GM12872 (cell line): ENCODE results near the gene SNCAIP.

Source experiments
- TF ChIP-seq, protein P1 (sequence below): IDR thresholded peaks from 3 replicates; pipeline ENCODE4 v1.5.1; 2011; ENCODE audit warnings: low read depth, mild to moderate bottlenecking, low read length, moderate library complexity; ENCODE audit not compliant: insufficient read depth

The SNCAIP gene

GRCh38 chr5:122330881-122331280 lies 18.8 kb downstream of the SNCAIP start:
- TF ChIP-seq, protein P1, sequence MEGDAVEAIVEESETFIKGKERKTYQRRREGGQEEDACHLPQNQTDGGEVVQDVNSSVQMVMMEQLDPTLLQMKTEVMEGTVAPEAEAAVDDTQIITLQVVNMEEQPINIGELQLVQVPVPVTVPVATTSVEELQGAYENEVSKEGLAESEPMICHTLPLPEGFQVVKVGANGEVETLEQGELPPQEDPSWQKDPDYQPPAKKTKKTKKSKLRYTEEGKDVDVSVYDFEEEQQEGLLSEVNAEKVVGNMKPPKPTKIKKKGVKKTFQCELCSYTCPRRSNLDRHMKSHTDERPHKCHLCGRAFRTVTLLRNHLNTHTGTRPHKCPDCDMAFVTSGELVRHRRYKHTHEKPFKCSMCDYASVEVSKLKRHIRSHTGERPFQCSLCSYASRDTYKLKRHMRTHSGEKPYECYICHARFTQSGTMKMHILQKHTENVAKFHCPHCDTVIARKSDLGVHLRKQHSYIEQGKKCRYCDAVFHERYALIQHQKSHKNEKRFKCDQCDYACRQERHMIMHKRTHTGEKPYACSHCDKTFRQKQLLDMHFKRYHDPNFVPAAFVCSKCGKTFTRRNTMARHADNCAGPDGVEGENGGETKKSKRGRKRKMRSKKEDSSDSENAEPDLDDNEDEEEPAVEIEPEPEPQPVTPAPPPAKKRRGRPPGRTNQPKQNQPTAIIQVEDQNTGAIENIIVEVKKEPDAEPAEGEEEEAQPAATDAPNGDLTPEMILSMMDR: no peak

- TF ChIP-seq, protein P1: no peak
Observed at GRCh38 chr5:122332599-122333555, 20.8 kb downstream of the SNCAIP start.

- TF ChIP-seq, protein P1: no peak
Observed at GRCh38 chr5:122333564-122333963, 21.5 kb downstream of the SNCAIP start.

- TF ChIP-seq, protein P1: no peak
Observed at GRCh38 chr5:122339591-122339990, 27.6 kb downstream of the SNCAIP start.

GRCh38 chr5:122341087-122341486 lies 29.1 kb downstream of the SNCAIP start:
- TF ChIP-seq, protein P1: no peak

DNA sequence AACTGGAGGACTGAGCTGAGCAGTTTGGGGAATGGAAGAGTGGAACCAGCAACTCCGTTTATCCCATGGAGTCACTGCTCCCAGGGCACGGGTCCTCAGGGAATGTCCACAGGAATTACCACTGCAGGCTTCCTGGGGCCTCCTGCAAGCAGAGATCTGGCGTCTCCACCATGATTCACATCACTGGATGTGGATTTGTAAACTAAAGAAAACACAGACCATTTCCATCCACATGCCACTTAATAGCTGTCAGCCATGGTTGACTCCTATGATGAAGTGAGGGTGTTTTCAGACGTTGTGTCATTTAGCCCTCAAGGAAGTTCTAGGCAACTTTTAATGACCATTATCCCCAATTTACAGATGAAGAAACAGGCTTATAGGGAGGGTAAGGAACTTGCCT lies 30.2 kb downstream of the SNCAIP start:
- TF ChIP-seq, protein P1: no peak

DNA sequence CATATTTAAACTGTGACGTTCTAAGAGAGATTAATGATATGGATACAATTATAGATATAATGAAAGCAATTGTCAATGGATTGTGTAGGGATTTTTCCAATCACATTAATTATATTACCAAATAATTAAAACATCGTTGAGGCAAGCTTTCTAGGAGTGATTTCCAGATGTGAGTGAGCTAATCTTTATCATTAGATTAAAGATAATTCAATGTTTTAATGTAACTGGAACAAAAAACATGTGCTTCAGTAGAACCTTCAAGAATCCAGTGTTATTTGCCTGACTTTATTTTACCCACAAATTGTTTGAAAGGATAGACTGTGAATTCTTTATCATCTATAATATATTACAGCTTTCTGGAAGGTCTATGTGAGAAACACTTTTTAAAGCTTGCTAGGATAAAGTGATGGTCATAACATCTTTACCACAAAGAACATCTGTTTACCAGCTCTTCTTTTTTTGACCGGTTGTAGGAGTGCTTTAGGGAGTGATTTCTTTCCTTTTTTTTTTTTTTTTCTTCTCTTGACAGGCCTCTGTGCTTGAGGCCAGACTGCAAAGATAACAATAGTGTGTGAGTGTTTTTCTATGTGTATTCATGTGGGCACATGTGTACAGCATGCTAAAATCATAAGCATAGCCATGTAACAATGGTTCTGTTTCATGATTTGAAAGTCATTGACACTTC lies 35.0 kb downstream of the SNCAIP start:
- TF ChIP-seq, protein P1: no peak
